GM10266 (cell line): Measurements from ENCODE around the gene GLRA3.

ENCODE experiments used
- DNase-seq: peaks from one replicate; pipeline ENCODE4 v3.0.0; 2012; ENCODE audit errors: extremely low spot score
- CTCF ChIP-seq: IDR thresholded peaks from 2 replicates; pipeline ENCODE4 v1.5.1; 2012; ENCODE audit warnings: mild to moderate bottlenecking, low read depth; ENCODE audit not compliant: control insufficient read depth, insufficient read depth; ENCODE audit errors: missing control alignments

Gene GLRA3

GRCh38 chr4:174690665-174691064, 138.4 kb downstream of the GLRA3 start:
- TF ChIP-seq CTCF = no peak
- DNase-seq = no peak

DNA sequence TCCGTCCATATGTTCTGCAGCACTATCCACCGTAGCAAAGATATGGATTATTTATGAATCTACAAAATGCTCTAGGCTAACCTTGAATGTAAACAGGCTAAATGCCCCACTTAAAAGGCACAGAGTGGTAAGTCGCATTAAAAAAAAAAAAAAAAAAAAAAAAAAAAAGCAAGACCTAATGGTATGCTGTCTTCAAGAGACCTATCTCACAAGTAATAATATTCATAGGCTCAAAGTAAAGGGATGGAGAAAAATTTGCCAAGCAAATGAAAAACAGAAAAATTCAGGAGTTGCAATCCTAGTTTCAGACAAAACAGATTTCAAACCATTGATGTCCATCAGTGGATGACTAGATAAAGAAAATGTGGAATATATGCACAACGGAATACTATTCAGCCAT, 139.4 kb downstream of the GLRA3 start:
- no peak for TF ChIP-seq CTCF
- no peak for DNase-seq

DNA sequence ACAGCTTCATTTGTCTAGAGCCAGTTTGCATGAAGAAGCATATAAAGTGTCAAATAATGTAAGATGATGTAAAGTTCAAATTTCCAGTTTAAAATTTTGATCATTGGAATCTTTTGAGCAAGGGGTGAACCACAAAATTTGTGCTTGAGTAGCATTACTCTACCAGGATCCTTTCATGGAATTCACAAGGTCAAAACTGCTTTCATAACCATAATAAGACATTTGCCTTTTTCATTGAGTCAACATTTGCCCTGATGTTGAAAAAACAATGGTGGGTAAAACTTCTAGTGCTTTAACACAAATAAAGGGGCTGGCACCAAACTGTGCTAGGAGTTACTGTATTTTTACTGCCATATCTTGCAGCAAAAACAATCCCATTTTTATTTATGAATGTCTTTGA, 142.2 kb downstream of the GLRA3 start:
- no peak for DNase-seq

GRCh38 chr4:174681723-174682300, 147.2 kb downstream of the GLRA3 start:
- no peak for DNase-seq
- TF ChIP-seq CTCF = no peak

More for the DNA sequence above, 142.2 kb downstream of the GLRA3 start:
- TF ChIP-seq CTCF = no peak

DNA sequence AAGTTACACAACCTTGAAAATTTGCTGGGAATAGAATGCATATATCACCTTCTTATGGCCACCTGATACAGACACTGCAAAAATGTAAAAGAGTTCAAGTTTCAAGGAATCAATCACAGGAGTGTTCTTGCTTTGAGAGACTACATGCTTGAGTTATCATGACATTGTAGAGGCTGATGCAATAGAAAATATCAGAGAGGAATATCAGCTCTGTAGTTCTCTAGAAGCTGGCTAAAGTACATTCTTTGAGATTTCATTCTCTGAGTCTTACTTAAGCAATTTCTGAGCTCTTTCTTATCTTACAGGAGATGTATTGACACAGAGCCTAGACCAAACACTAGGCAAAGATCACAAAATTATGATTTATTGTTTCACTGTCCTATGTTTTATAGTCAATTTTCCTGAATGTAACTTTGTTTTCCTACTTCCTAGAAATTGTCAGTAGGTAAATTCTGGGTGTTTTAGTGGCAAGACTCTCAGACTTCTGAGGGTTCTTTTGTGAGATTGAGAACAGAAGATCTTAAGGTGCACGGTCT, 154.7 kb downstream of the GLRA3 start:
- no peak for DNase-seq
- TF ChIP-seq CTCF = no peak

DNA sequence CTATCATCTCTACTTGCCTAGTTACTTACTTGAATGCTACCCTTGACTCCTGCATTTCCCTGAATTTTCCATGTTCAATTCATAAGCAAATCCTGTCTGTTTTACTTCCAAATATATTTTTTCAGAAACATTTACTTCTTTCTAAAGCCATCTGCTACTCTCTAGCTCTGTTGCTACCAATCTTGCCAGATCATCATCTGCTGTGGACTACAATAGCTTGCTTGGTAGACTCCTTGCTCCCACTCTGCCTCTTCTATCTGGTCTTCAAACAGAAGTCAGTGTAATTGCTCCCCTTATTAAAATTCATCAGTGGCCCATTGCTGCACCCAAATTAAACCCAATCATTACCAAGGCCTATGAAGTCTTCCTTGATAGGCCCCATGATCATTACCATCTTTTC, 155.2 kb downstream of the GLRA3 start:
- TF ChIP-seq CTCF = no peak
- DNase-seq = no peak

DNA sequence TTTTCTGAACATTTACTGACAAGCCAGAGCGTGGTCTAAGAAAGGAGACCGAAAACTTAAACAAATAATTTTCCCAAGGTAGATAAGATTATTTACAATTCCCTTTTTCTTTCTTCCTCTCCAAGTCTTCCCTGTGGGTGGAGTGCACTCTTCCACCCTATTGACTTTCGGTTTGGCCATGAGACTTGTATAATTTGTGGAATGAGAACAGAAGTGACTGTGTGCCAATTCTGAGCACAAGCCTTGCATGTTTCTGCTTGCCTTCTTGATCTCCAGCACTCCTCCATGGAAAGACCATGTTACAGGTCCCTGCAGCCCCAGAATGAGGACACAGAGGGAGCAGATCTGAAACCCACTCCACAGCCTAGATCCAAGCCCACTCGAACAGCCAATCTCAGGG, 156.8 kb downstream of the GLRA3 start:
- no peak for DNase-seq
- no peak for TF ChIP-seq CTCF
